Measurements from ENCODE around the gene CALHM2.
"Not testable (repeated sequence)": the region's sequence is repeated elsewhere in the genome, so short reads cannot be mapped to it uniquely, and the experiment has no call there.

CALHM2 gene

DNA sequence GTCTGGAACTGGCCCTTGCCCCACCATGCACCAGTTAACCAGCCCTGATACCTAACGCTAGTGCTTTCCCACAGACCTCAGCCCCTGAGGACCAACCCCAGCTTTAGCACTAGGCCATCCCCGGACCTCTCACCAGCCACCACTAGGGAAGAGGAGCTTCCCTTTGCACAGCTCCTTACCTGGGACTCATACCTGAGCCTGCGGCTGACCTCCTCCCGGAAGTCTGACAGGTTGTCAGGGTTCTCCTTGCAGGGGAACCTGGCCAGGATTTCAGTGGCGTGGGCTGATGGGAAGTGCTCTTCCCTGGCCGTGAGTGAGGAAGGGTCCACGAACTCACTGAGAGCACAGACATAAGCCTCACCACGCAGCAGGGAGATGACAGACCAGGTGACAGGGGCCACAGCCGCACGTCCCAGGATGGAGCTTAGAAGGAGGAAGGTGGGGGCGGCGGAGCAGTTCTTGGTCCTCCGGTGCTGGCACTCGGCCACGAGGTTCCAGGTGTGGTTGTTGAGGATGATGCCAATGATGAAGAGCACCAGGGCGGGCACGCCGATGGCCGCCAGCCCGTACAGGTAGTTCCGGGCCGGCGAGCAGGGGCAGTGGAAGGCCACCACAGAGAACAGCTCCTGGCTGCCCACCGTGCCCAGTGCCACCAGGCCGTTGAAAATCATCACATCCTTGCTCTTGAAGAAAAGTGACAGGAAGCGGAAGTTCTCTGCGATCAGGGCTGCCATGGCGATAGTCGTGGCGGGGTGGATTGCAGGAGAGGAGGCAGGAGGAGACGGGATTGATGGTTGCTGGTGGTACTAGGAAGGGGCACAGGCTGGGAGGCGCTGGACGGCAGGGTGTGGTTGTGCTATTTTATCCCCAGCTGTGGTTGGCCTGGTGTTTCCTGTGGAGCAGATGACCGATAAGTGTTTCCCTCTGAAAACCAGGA is 2.7 kb downstream of the CALHM2 start:
- no peak for DNase-seq (ENCODE audit: low spot score)

DNA sequence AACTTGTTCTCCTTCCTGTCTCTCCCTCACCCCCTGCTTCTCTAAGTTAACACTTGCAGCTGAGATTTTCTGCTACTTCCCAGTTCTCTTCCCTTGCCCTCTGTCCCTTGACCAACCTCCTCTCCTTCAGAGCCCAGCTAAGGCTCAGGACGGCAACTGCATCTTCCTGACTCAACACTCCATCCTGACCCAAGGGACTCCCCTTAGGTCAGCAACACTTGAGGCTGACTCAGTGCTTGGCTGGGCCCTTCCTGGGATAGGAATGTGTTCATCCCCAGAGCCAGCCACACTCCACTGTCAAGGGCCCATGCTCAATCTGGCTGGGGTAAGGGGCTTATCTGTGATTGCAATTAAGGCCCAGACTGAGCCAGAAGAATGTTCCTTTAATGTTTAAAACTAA is 3.4 kb downstream of the CALHM2 start:
- no peak for DNase-seq (ENCODE audit: low spot score)

DNA sequence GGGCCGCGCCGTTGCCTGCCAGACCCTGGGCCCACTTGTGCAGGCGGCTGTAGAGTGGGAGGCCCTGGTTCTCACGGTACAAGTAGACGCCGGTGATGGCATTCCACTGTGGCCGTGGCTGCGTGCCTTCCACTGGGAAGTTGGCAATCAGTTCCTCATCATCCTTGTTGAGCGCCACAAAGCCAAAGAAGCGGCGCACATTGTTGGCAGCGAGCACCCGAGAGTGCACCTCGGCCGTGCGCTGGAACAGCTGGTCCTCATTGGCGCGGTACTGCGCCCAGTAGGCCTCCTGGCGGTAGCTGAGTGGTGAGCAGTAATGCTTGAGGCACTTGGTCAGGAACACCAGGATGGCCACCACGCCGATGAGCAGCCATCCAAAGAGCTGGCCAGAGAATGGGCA is 5.0 kb downstream of the CALHM2 start:
- DNase-seq (ENCODE audit: low spot score): no peak

DNA sequence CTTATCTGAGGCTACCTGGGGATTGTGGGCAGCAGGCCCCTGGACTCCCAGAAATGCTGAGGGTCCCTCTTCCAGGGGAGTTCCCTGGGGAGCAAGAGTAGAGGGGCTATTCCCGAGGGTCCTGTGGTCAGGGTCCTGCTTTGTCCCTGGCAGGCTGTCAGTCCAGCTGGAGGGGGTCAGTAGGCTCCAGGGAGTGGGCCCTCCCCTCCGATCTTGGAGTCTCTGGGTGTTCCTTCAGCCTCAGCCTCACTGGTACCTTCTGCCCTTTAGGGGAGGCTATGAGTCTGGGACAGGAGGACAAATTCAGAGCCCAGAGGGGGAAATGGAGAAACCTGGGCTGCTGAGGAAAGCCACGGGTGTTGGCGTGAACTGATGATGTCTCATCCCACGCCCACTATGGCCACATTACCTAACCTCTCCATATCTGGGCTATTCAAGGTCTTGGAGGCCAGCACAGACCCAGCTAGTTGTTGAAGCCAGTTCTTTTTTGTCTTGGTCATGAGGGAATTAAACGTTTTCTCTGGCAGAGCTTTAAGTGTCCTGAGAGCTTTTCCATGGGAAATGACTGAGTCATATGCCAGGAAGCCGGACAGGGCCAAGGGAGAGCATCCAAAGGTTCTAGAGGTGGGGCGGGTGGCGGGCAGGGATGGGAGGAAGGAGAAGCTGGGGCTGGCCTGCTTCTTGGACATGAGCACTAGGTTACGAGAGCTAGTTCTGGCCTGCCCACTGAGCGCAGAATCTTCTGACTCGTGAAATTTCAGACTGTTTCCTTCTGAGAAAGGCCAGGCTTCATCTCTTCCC is 6.2 kb downstream of the CALHM2 start:
- no peak for DNase-seq (ENCODE audit: low spot score)

DNA sequence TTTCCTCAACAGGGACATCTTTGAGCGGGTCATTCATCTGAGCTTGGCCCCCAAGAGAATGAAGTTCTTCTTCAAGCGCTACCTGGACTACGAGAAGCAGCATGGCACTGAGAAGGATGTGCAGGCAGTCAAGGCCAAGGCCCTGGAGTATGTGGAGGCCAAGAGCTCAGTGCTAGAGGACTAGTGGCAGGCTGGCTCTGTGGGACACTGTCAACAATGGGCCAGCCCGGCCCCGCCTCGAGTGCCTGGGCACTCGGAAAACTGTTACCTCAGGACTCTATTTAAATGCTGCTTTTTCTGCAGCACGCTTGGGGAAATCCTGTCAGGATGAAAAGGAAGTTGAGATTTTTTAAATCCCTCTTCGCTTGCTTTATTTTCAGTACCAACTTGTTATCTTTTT is 6.8 kb downstream of the CALHM2 start:
- DNase-seq (ENCODE audit: low spot score): no peak

DNA sequence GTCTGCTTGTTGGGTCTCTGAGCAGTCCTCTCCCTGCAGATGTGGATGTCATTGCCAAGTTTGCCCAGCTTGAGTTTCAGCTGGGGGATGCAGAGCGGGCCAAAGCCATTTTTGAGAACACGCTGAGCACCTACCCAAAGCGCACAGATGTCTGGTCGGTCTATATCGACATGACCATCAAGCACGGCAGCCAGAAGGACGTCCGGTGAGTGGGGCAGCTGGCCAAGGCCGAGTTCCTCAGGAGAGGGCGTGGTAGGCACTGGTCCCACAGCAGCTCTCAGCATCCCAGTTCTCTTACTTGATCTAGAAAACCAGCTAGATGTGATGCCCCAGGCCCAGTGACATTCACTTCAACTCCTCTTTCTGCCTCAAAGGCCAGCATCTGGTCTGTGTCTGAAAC is 7.7 kb downstream of the CALHM2 start:
- DNase-seq (ENCODE audit: low spot score): no peak

DNA sequence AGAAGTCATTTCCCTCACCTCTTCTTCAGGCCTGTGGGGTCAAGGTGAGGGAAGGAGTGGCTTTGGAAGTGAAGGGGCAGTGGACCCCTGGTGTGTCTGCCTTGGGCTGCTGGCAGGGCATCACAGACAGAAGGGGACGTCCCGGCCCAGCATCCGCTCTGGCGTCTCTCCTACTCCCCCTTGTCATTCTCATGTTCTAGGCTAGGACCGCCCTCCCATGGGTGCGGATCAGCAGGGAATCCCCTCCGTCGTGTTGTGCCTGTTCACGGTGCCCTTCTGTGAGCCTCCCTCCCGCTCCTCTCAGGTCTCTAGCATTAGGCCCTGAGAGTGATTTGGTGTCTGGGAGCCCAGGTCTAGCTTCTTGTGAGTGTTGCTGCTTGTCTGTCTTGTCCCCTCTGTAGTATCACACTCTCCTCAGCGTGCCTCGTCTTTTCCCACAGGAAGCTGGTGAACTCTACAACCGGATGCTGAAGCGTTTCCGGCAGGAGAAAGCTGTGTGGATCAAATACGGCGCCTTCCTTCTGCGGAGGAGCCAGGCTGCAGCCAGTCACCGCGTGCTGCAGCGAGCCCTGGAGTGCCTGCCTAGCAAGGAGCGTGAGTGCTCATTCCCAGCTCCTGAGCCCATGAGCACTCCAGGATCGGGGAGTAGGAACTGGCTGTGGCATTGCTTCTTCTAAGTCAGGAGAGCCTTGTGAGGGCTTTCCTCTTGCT is 8.5 kb downstream of the CALHM2 start:
- no peak for DNase-seq (ENCODE audit: low spot score)

DNA sequence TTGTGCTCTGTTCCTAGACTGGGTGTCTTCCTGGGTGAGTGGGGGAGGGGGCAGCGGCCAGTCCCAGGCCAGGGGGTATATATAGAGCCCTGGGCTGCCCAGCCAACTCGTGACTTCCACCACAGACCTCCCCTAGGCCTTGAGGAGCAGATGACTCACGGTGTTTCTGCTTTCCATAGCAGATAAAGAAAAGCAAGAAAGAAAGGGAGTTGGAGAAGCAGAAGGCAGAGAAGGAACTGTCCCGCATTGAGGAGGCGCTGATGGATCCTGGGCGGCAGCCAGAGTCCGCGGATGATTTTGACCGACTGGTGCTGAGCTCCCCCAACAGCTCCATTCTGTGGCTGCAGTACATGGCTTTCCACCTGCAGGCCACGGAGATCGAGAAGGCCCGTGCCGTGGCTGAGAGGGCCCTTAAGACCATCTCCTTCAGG is 10.1 kb downstream of the CALHM2 start:
- DNase-seq (ENCODE audit: low spot score): no peak

DNA sequence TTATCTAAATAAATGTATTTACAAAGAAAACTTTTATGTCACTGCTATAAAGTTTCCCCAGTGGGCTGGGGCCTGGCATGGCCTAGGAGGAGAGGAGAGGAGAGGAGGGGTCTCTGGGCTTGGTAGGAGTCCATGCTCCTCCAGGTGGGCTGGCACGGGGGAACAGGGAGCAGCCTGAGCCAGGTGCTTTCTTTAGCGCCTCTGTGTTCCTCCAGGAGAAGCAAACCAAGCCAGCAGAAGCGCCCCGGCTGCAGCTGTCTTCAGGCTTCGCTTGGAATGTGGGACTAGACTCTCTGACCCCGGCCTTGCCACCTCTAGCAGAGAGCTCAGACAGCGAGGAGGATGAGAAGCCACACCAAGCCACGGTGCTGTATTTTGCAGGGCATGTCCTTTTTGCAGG is 10.6 kb downstream of the CALHM2 start:
- no peak for DNase-seq (ENCODE audit: low spot score)

DNA sequence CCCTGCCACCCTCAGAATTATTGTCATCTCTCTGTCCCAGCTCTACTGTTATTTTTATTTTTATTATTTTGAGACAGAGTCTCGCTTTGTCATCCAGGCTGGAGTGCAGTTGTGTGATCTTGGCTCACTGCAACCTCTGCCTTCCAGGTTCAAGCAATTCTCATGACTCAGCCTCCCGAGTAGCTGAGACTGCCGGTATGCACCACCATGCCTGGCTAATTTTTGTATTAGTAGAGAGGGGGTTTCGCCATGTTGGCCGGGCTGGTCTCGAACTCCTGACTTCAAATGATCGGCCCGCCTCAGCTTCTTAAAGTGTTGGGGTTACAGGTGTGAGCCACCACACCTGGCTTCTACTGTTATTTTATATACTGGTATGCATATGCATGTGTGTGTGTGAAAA is 11.0 kb downstream of the CALHM2 start:
- no peak for DNase-seq (ENCODE audit: low spot score)

DNA sequence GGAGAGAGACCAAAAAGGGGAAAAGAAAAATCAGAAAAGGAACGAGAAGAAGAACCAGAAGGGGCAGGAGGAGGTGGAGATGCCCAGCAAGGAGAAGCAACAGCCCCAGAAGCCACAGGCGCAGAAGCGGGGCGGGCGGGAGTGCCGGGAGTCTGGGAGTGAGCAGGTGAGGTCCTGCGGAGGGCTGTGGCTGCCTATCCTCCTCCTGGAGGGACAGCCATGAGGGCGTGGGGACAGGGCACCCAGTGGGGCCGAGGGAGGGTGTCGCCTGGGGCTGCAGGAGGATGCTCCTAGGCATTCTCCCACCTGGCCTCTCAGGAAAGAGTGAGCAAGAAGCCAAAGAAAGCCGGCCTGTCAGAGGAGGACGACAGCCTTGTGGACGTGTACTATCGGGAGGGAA is 11.8 kb downstream of the CALHM2 start:
- no peak for DNase-seq (ENCODE audit: low spot score)

DNA sequence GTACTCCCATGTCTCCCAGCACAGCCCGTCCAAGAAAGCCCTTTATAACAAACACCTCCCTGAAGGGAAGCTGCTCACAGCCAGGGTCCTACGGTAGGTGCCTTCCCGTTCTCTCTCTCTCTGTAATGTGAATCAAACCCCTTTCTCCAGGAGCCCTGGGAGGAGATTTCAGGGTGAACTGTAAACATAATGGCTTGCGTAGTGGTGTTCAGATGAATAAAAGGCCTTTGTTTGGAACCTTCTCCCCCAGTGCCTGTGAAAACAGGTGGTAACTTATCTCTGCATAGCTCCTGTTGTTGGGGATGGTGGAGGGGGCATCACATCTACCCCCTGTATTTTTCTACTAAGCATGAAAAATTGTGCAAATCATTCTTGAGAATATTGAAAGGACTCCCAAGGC is 12.4 kb downstream of the CALHM2 start:
- no peak for DNase-seq (ENCODE audit: low spot score)

DNA sequence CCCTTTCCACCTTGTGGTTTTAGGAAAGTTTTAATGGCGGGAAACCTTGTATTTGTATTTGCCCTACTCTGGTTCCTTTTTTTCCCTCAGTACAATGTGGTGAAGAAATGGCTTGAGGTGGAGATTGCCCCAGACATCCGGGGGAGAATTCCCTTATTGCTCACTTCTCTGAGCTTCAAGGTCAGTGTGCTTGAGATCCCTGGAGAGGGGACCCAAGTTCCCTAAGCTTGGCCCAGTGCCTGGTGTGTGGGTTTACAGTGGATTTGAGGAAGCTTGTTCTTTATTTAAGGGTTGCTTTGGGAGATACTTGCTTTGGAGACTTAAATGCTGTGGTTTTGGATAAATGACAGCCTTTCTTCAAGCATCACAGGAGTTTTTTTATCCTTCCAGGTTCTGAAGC is 18.3 kb downstream of the CALHM2 start:
- DNase-seq (ENCODE audit: low spot score): no peak

DNA sequence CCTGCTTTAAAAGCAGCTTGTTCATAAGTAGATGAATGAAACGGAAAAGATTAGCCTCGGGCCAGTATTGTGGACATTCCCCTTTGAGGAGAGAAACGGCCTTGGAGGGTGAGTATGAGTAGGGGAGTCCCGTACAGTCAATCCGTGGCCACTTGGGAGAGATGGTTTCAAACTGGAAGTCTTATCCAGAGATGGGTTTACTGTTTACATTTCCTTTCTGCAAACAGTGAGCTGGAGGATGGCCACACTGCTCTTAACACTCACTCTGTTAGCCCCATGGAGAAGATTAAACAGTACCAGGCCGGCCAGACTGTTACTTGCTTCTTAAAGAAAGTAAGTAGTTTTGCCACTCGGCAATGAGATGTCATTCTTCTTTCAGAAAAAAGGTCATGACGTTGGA is 20.3 kb downstream of the CALHM2 start:
- no peak for DNase-seq (ENCODE audit: low spot score)

DNA sequence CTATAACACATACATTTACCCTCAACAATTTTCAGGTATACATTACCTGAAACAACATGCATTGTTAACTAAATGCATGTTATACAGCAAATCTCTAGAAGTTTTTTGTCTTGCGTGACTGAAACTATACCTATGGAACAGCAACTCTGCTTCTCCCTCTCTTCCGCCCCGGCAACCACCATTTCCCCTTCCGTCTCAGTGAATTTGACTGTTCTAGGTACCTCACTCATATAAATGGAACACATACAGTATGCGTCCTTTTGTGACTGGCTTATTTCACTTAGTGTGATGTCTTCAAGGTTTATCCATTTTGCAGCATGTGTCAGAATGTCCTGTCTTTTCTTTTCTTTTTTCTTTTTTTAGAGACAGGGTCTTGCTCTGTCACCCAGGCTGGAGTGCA is 22.5 kb downstream of the CALHM2 start:
- peak; percentile 41 for DNase-seq (ENCODE audit: low spot score)

DNA sequence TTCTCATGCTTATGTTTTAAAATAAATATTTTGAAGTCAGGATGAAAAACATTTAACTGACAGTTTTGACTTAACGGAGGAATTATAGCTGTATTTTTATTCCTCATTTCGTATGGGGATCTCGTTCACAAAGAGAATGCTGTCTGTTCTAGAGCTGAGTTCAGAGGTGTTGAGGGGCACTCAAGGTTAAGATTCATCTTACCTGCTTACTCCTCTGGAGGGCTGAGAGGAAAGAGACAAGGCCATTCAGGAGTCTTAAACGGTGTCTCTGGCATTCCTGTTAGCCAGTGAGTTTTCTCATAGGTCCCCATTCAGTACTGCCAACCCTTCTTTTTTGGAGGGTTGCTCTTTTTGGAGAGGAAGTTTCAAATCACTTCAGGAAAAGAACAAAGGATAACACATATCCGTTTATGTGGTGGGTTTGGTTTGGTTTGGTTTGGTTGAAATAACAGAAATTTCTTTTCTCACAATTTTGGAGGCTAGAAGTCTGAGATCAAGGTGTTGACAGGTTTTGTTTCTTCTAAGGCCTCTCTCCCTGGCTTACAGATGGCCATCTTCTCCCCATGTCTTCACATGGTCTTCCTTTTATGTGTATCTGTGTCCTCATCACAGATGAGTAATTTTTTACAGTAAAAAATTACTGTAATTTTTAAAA is 23.1 kb downstream of the CALHM2 start:
- no peak for DNase-seq (ENCODE audit: low spot score)

DNA sequence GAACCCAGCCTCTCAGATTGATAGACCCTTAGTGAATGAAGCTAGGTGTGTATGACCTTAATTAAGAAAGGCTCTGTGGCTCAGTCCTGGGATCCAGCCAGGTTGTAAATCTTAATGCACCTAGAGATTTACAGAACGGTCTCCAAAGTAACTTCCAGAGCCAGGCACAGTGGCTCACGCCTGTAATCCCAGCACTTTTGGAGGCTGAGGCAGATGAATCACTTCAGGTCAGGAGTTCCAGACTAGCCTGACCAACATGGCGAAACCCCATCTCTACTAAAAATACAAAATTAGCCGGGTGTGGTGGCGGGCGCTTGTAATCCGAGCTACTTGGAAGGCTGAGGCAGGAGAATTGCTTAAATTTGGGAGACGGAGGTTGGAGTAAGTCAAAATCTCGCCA is 24.3 kb downstream of the CALHM2 start:
- DNase-seq (ENCODE audit: low spot score): no peak

DNA sequence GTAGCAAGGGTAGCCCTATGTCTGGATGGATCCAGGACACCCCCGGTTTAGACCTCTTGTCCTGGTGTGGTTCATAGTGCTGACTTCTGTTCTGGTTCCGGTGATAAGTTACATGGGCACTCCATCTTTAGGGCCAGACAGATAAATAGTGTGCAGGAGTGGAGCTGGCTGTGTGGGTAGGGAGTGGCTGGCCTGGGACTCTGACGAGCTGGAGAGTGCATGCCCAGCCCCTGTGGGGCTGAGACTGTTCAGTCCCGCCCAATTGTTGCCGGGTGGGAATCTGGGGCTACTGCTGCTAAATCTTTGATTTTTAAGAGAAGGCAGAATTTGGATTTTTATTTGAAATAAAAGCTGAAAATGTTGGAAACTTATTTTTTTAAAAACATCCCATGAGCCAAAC is 28.4 kb downstream of the CALHM2 start:
- DNase-seq (ENCODE audit: low spot score): no peak

DNA sequence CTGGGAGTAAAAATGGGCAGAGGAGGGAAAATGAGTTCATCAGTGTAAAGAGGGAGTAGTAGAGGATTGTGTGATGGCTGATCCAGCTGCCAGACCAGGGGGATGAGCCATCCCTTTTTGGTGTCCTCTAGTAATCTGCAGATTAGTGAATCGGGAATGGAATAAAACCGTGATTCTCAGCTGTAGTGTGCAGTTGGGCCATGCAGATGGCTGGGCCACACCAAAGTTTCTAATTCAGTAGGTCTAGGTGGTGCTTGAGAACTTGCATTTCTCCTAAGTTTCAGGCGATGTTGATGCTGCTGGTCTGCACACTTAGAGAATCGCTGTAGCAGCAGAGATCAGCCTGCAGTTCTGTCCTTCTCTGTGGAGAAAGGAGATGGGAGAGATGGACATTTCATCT is 33.1 kb downstream of the CALHM2 start:
- no peak for DNase-seq (ENCODE audit: low spot score)

DNA sequence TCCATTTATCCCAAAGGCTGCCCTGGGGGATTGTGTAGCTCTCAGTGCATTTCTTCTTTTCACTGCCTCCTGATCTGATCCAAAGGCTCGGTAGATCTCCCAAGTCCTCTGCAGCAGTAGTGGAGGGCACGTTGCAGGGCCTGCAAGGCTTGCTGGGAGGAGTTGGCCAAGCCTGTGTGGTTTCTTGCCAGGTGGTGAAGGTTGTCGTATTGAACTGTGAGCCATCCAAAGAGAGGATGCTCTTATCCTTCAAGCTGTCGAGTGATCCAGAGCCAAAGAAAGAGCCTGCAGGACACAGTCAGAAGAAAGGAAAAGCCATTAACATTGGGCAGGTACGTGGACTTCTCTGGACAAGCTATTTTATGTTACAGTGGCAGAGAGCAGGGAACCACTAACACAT is 34.6 kb downstream of the CALHM2 start:
- DNase-seq (ENCODE audit: low spot score): no peak

DNA sequence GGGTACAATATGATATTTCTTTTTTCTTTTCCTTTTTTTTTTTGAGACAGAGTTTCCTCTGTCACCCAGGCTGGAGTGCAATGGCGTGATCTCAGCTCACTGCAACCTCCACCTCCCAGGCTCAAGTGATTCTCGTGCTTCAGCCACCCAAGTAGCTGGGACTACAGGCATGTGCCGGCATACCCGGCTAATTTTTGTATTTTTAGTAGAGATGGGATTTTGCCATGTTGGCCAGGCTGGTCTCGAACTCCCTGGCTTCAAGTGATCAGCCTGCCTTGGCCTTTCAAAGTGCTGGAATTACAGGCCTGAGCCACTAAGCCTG is 35.1 kb downstream of the CALHM2 start:
- DNase-seq (ENCODE audit: low spot score): not testable (repeated sequence)

DNA sequence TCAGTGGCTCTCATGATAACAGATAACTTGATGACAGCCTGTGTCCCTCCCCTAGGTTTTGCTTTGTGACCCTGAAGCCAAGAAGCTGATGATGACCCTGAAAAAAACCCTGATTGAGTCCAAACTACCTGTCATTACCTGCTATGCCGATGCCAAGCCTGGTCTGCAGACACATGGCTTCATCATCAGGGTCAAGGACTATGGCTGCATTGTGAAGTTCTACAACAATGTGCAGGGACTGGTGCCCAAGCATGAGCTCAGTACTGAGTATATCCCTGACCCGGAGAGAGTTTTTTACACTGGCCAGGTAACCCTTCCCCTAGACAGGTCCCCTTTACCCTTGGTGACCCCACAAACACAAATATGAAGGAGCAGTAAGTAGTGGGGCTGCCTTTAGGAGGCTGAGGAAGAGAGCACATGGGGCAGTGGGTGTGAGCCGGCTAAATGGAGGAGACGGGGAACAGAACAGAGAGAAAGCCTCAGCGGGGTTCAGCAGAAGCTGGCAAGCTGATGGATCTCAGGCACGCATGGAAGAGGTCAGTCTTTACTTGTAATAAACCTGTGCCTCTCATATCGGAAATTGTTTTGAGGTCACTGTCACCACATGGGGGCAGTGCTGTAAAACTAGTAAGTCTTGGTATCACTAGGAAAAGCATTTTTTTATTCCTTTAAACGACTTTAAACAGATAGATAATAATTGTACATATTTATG is 35.6 kb downstream of the CALHM2 start:
- DNase-seq (ENCODE audit: low spot score): peak; percentile 50

Measured in activated CD4-positive, alpha-beta T cell treated with anti-CD3 and anti-CD28 coated beads, Interleukin-2, Interleukin-4, amounts not matched to agents 100 ng/mL and 50 ng/mL, durations not matched to agents 16 hours and 8 hours (primary cell).